Central memory CD8-positive, alpha-beta T cell (primary cell): ENCODE data around the gene NR6A1.

Experiments used
- ATAC-seq: fragments of 150-1000 bp; cut with Tn5 transposase; replicated peaks from 2 replicates; pipeline ENCODE4 v1.10.0; 2022; ENCODE audit warnings: mild to moderate bottlenecking, moderate FRiP score, moderate number of reproducible peaks; ENCODE audit not compliant: poor library complexity, severe bottlenecking; ENCODE audit errors: extremely low read depth
- DNase-seq, 2 donors: peaks; one replicate each; pipeline ENCODE4 v3.0.0; 2021; ENCODE audit warnings: low spot score in 2 of 2
- H3K27ac Mint-ChIP-seq: one replicate; pipeline ENCODE4 v1.8.0; 2022; ENCODE audit warnings: low read depth, mild to moderate bottlenecking, moderate library complexity, mixed read lengths
- H3K27me3 Mint-ChIP-seq: one replicate; pipeline ENCODE4 v1.8.0; 2022; ENCODE audit warnings: mixed read lengths
- H3K36me3 Mint-ChIP-seq: one replicate; pipeline ENCODE4 v1.8.0; 2022; ENCODE audit warnings: mild to moderate bottlenecking, moderate library complexity, mixed read lengths; ENCODE audit not compliant: insufficient read depth
- H3K4me1 Mint-ChIP-seq: one replicate; pipeline ENCODE4 v1.8.0; 2022; ENCODE audit warnings: mixed read lengths
- H3K4me3 Mint-ChIP-seq: one replicate; pipeline ENCODE4 v1.8.0; 2022; ENCODE audit warnings: mild to moderate bottlenecking, moderate library complexity, mixed read lengths
- H3K9me3 Mint-ChIP-seq: one replicate; pipeline ENCODE4 v1.8.0; 2022; ENCODE audit warnings: mixed read lengths

Gene NR6A1

DNA sequence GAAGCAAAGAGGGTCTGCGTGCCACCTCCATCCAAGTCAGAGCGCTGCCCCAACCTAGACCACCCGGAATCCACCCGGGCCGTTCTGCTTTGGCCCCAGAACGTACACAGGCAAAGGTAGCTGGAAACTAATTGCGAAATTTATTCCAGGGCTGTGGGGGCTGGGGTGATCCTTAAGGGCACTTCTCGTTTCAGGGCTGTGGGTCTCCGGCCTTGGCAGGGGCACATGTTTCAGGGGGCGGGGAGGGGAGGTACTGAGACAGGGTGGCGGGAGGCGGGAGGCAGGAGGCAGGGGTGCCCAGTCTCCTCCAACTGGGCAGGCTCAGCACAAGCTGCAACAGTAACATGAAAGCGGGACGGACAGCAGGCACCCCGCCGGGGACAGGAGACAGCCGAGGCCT lies 290.0 kb downstream of the NR6A1 start:
- Mint-ChIP-seq H3K36me3 (no peaks in the 10 kb centered on the region), H3K4me3 (no peak overlapping the region), H3K27ac (no peak overlapping the region), H3K27me3 (peaks cover 20% of the 10 kb centered on the region), H3K9me3 (no peaks in the 10 kb centered on the region), H3K4me1 (no peaks in the 10 kb centered on the region)
- no peak for DNase-seq
- ATAC-seq = no peak

DNA sequence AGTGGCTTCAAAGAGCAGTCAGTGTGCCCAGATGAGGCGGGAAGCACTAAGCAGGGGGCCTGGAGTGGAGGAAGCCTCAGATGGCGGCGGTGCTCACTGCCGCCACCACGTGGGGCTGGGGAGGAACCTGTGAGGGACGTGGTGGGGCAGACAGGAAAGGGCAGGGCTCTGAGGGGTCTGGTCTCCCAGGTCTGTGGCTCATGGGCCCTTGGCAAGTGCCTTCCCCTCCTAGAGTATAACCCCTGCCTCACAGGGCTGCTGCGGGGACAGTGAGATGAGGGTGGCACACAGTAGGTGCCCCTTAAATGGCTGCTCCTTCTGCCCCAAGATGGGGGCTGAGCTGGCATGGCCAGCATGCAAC lies 290.5 kb downstream of the NR6A1 start:
- no peak for ATAC-seq
- peaks cover 22% of the 10 kb centered on the region for H3K27me3 Mint-ChIP-seq
- no peaks in the 10 kb centered on the region for H3K36me3 Mint-ChIP-seq
- no peak for DNase-seq
- no peaks in the 10 kb centered on the region for H3K9me3 Mint-ChIP-seq
- no peaks in the 10 kb centered on the region for H3K4me1 Mint-ChIP-seq
- H3K27ac Mint-ChIP-seq = no peak overlapping the region
- no peak overlapping the region for H3K4me3 Mint-ChIP-seq

DNA sequence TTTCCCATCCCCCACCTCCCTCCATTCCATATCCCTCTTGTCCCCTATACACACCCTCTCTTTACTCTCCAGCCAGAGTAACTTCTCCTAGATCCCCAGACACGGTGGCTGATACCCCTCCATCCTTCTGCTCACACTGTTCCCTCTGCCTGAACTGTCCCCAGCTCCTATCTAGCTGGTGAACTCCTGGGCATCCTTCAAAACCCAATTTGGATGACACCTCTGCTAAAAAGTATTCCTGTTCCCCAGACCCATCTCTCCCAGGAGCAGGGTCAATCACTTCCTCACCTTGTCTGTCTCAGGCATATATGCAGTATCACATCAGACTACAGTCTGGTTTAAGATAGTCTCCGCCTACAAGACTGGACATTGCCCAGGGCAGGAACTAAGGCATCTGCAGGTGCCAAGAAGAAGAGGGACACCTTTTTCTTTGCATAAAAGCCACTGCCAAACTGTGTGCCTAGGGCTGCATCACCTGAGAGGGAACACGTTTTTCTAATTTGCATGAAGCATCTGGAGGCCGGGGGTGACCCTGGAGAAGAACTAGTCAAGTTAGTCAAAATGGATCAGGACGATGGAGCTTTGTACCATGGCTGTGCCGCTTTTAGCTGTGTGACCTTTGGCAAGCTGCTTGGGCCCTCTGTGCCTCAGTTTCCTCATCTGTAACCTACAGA lies 291.0 kb downstream of the NR6A1 start:
- no peaks in the 10 kb centered on the region for H3K9me3 Mint-ChIP-seq
- ATAC-seq = no peak
- H3K4me3 Mint-ChIP-seq = no peak overlapping the region
- peaks cover 27% of the 10 kb centered on the region for H3K27me3 Mint-ChIP-seq
- no peaks in the 10 kb centered on the region for H3K4me1 Mint-ChIP-seq
- DNase-seq = no peak
- H3K27ac Mint-ChIP-seq = no peak overlapping the region
- H3K36me3 Mint-ChIP-seq = no peaks in the 10 kb centered on the region

DNA sequence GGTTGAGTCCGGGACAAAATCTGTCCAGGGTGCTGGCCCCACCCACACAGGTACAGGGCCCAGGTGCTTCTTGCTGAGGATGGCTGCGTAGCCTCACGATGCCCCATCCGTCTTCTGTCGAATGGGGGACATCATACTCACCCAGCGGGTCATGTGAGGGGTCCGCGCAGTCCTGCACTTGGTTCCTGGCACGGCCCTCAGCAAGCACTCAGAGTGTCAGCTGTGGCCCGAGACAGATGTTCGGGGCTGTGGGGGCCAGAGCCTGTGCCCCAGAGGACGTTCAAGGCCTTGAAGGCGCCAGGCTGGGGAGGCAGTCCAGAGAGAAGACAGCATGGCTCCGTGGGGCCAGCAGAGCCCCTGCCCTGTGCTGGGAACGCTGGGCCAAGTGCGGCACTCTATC lies 291.7 kb downstream of the NR6A1 start:
- ATAC-seq = no peak
- Mint-ChIP-seq H3K9me3 (no peaks in the 10 kb centered on the region), H3K4me3 (no peak overlapping the region), H3K27me3 (peaks cover 34% of the 10 kb centered on the region), H3K27ac (no peak overlapping the region), H3K4me1 (no peaks in the 10 kb centered on the region), H3K36me3 (no peaks in the 10 kb centered on the region)
- DNase-seq = no peak

DNA sequence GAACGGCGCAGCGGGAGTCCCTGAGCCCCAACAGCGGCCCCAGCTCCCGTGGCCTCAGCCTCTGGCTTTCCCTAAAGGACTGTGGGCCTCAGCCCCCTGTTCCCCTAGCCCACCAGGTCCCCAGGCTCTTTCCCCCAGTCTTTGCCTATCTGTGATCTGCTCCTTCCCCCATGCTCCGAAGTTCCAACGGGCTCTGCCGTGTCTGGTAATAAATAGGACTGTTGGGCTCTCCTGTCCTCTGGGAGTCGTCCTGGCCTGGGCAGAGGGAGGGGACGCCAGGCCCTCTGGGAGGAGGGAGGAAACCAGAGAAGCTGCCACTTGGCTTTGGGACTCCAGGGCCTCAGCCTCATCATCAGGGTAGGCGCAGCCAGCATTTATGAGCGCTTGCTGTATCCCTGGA lies 292.8 kb downstream of the NR6A1 start:
- DNase-seq (no peak), ATAC-seq (no peak)
- Mint-ChIP-seq H3K36me3 (no peaks in the 10 kb centered on the region), H3K27me3 (peaks cover 44% of the 10 kb centered on the region), H3K4me1 (no peaks in the 10 kb centered on the region), H3K27ac (no peak overlapping the region), H3K9me3 (no peaks in the 10 kb centered on the region), H3K4me3 (no peak overlapping the region)

DNA sequence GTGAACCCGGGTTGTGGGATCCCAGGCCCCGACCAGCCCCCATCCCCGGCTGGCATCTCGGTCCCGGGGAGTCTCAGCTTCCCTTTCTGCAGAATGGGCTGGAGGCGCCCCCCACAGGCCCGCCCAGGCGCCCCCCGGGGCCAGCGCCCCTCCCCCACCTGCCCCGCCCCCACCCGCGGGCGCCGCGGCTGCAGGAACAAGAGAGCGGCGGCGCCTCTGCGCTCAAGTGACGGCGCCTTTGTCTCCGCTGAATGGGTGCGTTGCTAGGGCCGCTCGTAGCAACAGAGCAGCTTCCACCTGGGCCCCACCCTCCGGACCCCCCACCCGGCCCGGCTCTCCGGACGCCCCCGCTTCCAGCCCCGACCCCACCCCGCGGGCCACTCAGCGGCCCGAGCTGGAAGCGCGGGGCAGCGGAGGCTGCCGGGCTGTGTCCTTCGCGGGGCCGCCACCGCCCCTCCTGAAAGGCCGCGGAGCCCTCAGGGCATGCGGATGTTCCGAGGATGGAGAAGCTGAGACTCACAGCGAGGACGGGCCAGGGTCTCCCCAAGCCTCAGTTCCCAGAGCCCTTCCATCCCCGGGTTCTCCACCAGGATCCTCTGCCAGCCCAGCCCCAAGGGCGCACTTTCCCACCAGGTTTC lies 293.3 kb downstream of the NR6A1 start:
- no peaks in the 10 kb centered on the region for H3K4me1 Mint-ChIP-seq
- no peak for ATAC-seq
- no peaks in the 10 kb centered on the region for H3K36me3 Mint-ChIP-seq
- H3K27ac Mint-ChIP-seq = no peak overlapping the region
- no peak for DNase-seq
- no peaks in the 10 kb centered on the region for H3K9me3 Mint-ChIP-seq
- H3K4me3 Mint-ChIP-seq = no peak overlapping the region
- peaks cover 50% of the 10 kb centered on the region for H3K27me3 Mint-ChIP-seq

DNA sequence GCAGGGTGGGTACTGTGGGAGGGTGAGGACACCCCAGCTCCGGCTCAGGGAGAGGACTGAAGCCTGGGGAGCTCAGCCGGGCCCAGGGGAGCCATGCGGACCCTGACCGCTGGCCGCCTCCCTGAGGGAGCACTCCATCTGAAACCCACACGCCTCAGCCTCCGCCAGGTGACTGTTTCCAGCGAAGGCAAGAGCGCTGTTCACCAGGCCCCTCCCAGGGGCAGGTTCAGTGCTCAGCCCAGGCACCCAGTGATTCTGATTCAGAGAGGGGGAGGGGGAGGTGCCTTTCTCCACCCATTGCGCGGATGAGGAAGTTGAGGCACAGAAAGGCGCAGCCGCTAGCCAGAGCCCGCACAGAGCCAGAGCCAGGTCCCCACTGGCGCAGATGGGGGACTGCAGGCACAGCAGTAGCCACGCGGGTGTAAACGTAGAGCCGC lies 293.9 kb downstream of the NR6A1 start:
- DNase-seq (no peak), ATAC-seq (no peak)
- Mint-ChIP-seq H3K27me3 (peaks cover 55% of the 10 kb centered on the region), H3K4me3 (no peak overlapping the region), H3K9me3 (no peaks in the 10 kb centered on the region), H3K27ac (no peak overlapping the region), H3K4me1 (no peaks in the 10 kb centered on the region), H3K36me3 (no peaks in the 10 kb centered on the region)

DNA sequence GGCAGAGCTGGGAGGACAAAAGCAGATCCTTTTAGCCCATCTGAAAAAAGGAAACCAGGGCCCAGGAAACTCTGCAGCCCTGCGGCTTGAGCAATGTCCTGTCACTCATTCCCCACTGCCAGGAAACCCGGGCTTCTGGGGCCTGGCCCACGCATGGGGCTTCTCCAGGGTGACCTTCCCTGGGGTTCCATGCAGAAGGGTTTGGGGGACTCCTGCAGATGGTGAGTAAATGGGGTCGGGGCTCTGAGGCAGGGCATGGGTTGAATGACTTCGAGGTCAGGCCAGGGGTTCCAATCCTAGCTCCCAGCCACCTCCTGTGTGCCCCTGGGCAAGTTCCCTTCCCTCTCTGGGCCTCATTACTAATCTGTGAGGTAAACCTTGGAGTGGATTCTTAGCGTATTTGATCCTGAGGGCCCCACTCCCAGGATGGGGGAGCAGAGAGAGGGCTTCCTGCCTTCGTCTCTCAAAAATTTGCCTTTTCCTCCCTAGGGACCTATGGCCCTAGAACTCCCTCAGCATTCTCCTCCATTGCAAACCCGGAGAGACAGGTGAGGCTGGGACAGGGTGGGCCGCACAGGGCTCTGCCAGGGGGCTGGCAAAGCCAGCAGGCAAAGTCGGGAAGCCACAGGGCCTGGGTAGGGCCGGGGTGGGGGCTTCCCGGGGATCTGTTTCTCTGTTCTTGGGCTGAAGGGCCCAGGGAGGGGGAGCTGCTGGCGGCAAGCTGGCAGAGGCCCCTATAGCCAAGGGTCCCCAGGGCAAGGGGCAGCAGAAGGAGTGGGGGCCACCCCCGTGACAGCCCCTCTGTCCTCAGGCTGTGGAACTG lies 295.0 kb downstream of the NR6A1 start:
- Mint-ChIP-seq H3K4me1 (no peaks in the 10 kb centered on the region), H3K36me3 (no peaks in the 10 kb centered on the region), H3K27ac (no peak overlapping the region), H3K9me3 (no peaks in the 10 kb centered on the region), H3K27me3 (peaks cover 67% of the 10 kb centered on the region), H3K4me3 (no peak overlapping the region)
- ATAC-seq = no peak
- no peak for DNase-seq

DNA sequence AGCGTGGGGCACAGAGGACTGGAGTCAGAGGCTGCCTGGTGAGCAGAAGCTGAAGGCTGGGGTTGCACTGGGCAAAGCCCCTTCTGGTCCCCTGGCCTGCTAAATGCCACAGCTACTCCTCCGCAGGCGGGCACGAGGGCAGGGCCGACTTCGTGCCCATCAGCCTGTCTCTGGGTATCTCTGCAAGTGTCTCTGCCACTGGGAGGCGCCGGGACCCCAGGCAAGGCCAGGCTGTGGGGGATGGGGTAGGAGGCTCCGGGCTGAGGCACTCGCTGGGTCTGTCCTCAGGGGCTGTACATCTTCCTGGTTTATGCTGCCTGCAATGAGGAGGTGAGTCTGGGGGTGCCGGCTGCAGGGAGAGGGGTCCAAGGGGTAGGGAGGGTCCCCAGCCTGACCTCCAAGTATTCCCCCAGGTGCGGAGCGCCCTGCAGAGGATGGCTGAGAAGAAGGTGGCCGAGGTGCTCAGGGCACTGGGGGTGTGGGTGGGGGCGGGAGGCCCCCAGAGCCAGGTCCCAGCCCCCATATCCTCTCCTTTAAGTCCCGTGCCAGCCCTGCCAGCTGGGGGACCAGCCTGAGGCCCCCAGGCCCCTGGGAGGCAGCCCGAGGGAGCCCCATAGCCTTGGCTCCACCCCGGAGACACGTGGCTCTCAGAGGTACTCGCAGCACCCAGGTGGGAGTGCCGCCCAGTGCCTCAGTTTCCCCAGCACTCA lies 295.8 kb downstream of the NR6A1 start:
- H3K9me3 Mint-ChIP-seq = no peaks in the 10 kb centered on the region
- peaks cover 65% of the 10 kb centered on the region for H3K27me3 Mint-ChIP-seq
- no peak overlapping the region for H3K27ac Mint-ChIP-seq
- no peaks in the 10 kb centered on the region for H3K4me1 Mint-ChIP-seq
- no peak for DNase-seq
- no peak for ATAC-seq
- H3K36me3 Mint-ChIP-seq = no peaks in the 10 kb centered on the region
- no peak overlapping the region for H3K4me3 Mint-ChIP-seq

DNA sequence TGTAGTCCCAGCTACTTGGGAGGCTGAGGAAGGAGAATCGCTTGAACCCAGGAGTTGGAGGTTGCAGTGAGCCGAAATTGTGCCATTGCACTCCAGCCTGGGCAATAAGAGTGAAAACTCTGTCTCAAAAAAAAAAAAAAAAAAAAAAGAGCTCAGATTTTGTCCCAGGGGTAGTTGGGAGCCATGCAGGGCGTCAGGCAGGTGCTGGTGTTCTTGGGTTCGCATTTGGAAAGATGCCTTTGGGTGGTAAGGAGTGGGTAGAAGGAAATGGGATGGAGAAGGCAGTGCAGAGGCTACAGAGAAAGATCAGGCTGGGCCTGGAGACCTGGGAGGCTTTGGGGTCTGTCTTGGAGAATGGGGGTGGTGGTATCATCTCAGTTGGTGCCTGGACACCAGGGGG lies 297.0 kb downstream of the NR6A1 start:
- no peaks in the 10 kb centered on the region for H3K36me3 Mint-ChIP-seq
- H3K4me3 Mint-ChIP-seq = no peak overlapping the region
- H3K9me3 Mint-ChIP-seq = no peaks in the 10 kb centered on the region
- no peak for ATAC-seq
- no peak overlapping the region for H3K27ac Mint-ChIP-seq
- peaks cover 58% of the 10 kb centered on the region for H3K27me3 Mint-ChIP-seq
- no peak for DNase-seq
- no peaks in the 10 kb centered on the region for H3K4me1 Mint-ChIP-seq

DNA sequence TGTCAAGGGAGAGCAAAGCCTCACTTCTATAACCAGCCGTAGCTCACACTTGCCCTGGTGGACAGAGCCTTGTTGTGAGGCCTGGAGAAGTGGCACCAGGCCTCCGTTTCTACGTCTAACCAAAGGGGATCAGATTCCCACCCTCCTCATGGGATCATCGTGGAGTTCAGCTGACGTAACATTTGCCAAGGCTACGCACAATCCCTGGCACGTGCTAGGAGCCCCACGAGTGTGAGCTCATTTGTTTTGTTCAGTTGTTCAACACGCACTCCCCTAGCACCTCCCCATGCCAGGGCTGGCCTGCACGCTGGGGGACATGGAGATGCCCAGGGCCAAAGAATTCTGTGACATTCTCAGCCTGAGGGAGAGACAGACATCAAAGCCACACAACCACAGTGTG lies 297.8 kb downstream of the NR6A1 start:
- Mint-ChIP-seq H3K4me3 (no peak overlapping the region), H3K27me3 (peaks cover 60% of the 10 kb centered on the region), H3K36me3 (no peaks in the 10 kb centered on the region), H3K9me3 (no peaks in the 10 kb centered on the region), H3K27ac (no peak overlapping the region), H3K4me1 (no peaks in the 10 kb centered on the region)
- no peak for ATAC-seq
- no peak for DNase-seq

DNA sequence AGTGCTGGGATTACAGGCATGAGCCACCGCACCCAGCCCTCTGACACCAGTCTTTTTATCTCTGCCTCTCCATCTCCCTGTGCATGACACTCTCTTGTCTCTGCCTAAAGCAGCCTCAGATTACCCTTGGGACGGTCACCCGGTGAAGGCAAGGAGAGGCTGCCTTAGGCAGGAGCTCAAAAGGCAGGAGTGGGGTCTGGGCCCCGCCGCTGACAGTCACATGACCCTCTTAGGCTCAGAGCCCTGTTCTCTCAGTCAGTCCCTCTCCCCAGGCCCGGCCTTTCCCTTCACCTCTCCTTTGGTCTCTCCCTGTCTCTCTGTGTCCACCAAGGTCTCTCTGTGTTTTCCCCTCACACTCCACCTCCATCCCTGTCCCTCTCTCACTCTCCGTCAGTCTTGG lies 298.3 kb downstream of the NR6A1 start:
- DNase-seq = no peak
- peaks cover 58% of the 10 kb centered on the region for H3K27me3 Mint-ChIP-seq
- no peaks in the 10 kb centered on the region for H3K36me3 Mint-ChIP-seq
- H3K9me3 Mint-ChIP-seq = no peaks in the 10 kb centered on the region
- ATAC-seq = no peak
- no peak overlapping the region for H3K27ac Mint-ChIP-seq
- H3K4me1 Mint-ChIP-seq = no peaks in the 10 kb centered on the region
- no peak overlapping the region for H3K4me3 Mint-ChIP-seq
